IMR-90 (cell line): ENCODE measurements around the gene IQSEC1. TPM values are rescaled to one million over a fixed set of nuclear protein-coding genes. Genes with fewer than 3 reads are reported as not detected.
A peak's percentile ranks its signal among the peaks of the same experiment; 100 is the strongest.

Experiments
- ATAC-seq: fragments of 200-7000 bp; cut with Tn5 transposase; 2 replicates; pipeline ENCODE4 v1.9.1; 2020; ENCODE audit warnings: low read depth, mild to moderate bottlenecking, moderate library complexity
- BruUV-seq: library from RNA; stranded (reverse); fragments of 400-500 nt; replicated peaks from 2 replicates; lab custom pipeline; 2021; lab: Mats Ljungman, UMichigan
- CTCF ChIA-PET: fragments of 300-600 bp; formaldehyde crosslinking; extraction: SDS; loops from one replicate; lab custom pipeline; 2021; ENCODE audit warnings: antibody characterized with exemption; lab: Yijun Ruan, JAX
- POLR2A ChIA-PET: fragments of 300-600 bp; sonication (Branson Sonifier 250); formaldehyde crosslinking; loops from one replicate; lab custom pipeline; 2022; ENCODE audit warnings: antibody characterized with exemption; ENCODE audit not compliant: unreplicated experiment; lab: Charles Lee
- DNase-seq: peaks from one replicate; pipeline ENCODE4 v3.0.0; 2013
- H2AFZ ChIP-seq: replicated peaks from 2 replicates; pipeline ENCODE3; 2013; ENCODE audit warnings: low read length, mild to moderate bottlenecking; ENCODE audit not compliant: poor library complexity
- H2AK5ac ChIP-seq: 2 replicates; pipeline ENCODE4 v1.6.1; 2013; ENCODE audit warnings: low read depth, low read length, inconsistent platforms
- H2AK9ac ChIP-seq: replicated peaks from 2 replicates; pipeline ENCODE3; 2013; ENCODE audit warnings: mild to moderate bottlenecking, low read depth, low read length, moderate library complexity; ENCODE audit not compliant: poor library complexity
- H2BK120ac ChIP-seq: 2 replicates; pipeline ENCODE4 v1.6.1; 2013; ENCODE audit warnings: low read depth, low read length, inconsistent platforms
- H2BK15ac ChIP-seq: 3 replicates; pipeline ENCODE4 v1.6.1; 2013; ENCODE audit warnings: low read depth, low read length, inconsistent platforms
- H2BK20ac ChIP-seq: 2 replicates; pipeline ENCODE4 v1.6.1; 2013; ENCODE audit warnings: low read depth, mild to moderate bottlenecking, inconsistent platforms, low read length, moderate library complexity
- H2BK5ac ChIP-seq: 2 replicates; pipeline ENCODE4 v1.6.1; 2013; ENCODE audit warnings: mild to moderate bottlenecking, low read depth, low read length, inconsistent platforms; ENCODE audit not compliant: poor library complexity, severe bottlenecking
- H3K14ac ChIP-seq: replicated peaks from 2 replicates; pipeline ENCODE4 v1.6.1; 2013; ENCODE audit warnings: low read depth, low read length, inconsistent platforms
- H3K18ac ChIP-seq: 2 replicates; pipeline ENCODE4 v1.6.1; 2013; ENCODE audit warnings: low read depth, low read length, control low read depth
- H3K23ac ChIP-seq: 2 replicates; pipeline ENCODE4 v1.6.1; 2013; ENCODE audit warnings: low read depth, low read length, inconsistent platforms
- H3K27ac ChIP-seq: 2 replicates; pipeline ENCODE4 v1.5.1; 2013; ENCODE audit warnings: mild to moderate bottlenecking, control low read depth, low read length; ENCODE audit not compliant: insufficient read depth
- H3K27me3 ChIP-seq: 2 replicates; pipeline ENCODE4 v1.6.1; 2013; ENCODE audit warnings: low read length; ENCODE audit not compliant: control insufficient read depth, insufficient read depth
- H3K36me3 ChIP-seq: 2 replicates; pipeline ENCODE4 v1.6.1; 2013; ENCODE audit warnings: low read length, mixed read lengths; ENCODE audit not compliant: control insufficient read depth, insufficient read depth
- H3K4ac ChIP-seq: 2 replicates; pipeline ENCODE4 v1.6.1; 2013; ENCODE audit warnings: low read depth, low read length, inconsistent platforms
- H3K4me1 ChIP-seq: 2 replicates; pipeline ENCODE4 v1.6.1; 2013; ENCODE audit warnings: low read length, mixed read lengths; ENCODE audit not compliant: control insufficient read depth, insufficient read depth
- H3K4me2 ChIP-seq: 2 replicates; pipeline ENCODE4 v1.6.1; 2013; ENCODE audit warnings: low read depth, mild to moderate bottlenecking, control low read depth, low read length, moderate library complexity
- H3K4me3 ChIP-seq: 2 replicates; pipeline ENCODE4 v1.5.1; 2013; ENCODE audit warnings: low read depth, mild to moderate bottlenecking, control low read depth, low read length, moderate library complexity; ENCODE audit not compliant: insufficient read depth
- H3K56ac ChIP-seq: 2 replicates; pipeline ENCODE4 v1.6.1; 2013; ENCODE audit warnings: low read length, inconsistent platforms; ENCODE audit not compliant: insufficient read depth; ENCODE audit errors: extremely low read depth
- H3K79me1 ChIP-seq, 2 experiments: 2 replicates each; pipeline ENCODE4 v1.6.1; 2013; ENCODE audit warnings: low read length in 2 of 2, inconsistent platforms in 1 of 2, low read depth in 1 of 2
- H3K9ac ChIP-seq: 2 replicates; pipeline ENCODE4 v1.6.1; 2013; ENCODE audit warnings: low read depth, low read length, control low read depth
- H3K9me1 ChIP-seq: 2 replicates; pipeline ENCODE4 v1.6.1; 2013; ENCODE audit warnings: low read length, inconsistent platforms; ENCODE audit not compliant: insufficient read depth
- H3K9me3 ChIP-seq: 2 replicates; pipeline ENCODE4 v1.6.1; 2013; ENCODE audit warnings: low read length; ENCODE audit not compliant: control insufficient read depth, insufficient read depth
- H4K20me1 ChIP-seq: 2 replicates; pipeline ENCODE4 v1.6.1; 2013; ENCODE audit warnings: low read length, inconsistent platforms; ENCODE audit not compliant: insufficient read depth
- H4K5ac ChIP-seq: 2 replicates; pipeline ENCODE4 v1.6.1; 2013; ENCODE audit warnings: mild to moderate bottlenecking, low read depth, low read length, control low read depth
- H4K8ac ChIP-seq, 2 experiments: 2 replicates each; pipeline ENCODE4 v1.6.1; 2013; ENCODE audit warnings: low read depth in 2 of 2, low read length in 2 of 2, control low read depth in 1 of 2, inconsistent platforms in 1 of 2
- H4K91ac ChIP-seq: 2 replicates; pipeline ENCODE4 v1.6.1; 2013; ENCODE audit warnings: low read depth, low read length, inconsistent platforms; ENCODE audit not compliant: insufficient read depth
- CEBPB ChIP-seq: IDR thresholded peaks from 2 replicates; pipeline ENCODE4 v1.6.1; 2012; ENCODE audit warnings: low read depth, low read length, improper control_type of control experiment
- CTCF ChIP-seq: conservative IDR thresholded peaks from 2 replicates; pipeline ENCODE4 v1.5.1; 2012; ENCODE audit warnings: mild to moderate bottlenecking, low read depth, low read length, improper control_type of control experiment
- MXI1 ChIP-seq: IDR thresholded peaks from 2 replicates; pipeline ENCODE4 v1.6.1; 2012; ENCODE audit warnings: low read depth, mild to moderate bottlenecking, low read length, moderate library complexity, borderline replicate concordance
- WGBS, 2 experiments: methylation state at CpG; one replicate each; pipeline versions ENCODE4 v1.1.5 to v1.1.7; 2013; ENCODE audit warnings: missing lambda C conversion rate in 2 of 2; ENCODE audit not compliant: insufficient read length in 1 of 2; ENCODE audit errors: extremely low coverage in 2 of 2; 5-methylcytosine and 5-hydroxymethylcytosine counted together
- dilution Hi-C: fragments of 300-500 bp; cut with HindIII; formaldehyde crosslinking; loops from one replicate; pipeline ENCODE4 v1.14.3; 2018; ENCODE audit warnings: low sequenced_read_pairs; ENCODE audit not compliant: unreplicated experiment
- in situ Hi-C: fragments of 300-500 bp; cut with MboI; formaldehyde crosslinking; loops from 3 replicates; pipeline ENCODE4 v1.14.3; 2019; ENCODE audit warnings: low sequenced_read_pairs, inconsistent platforms, mixed read lengths
- intact Hi-C: fragments of 100-400 bp; cut with micrococcal nuclease; formaldehyde crosslinking; loops from 2 replicates; pipeline ENCODE4 v1.10.0; 2022
- polyA plus RNA-seq, 3 experiments: library from polyadenylated mRNA; depleted of rRNA; stranded (reverse); fragments of >200 nt; gene quantifications; 2 replicates each; pipeline ENCODE4 v1.2.3, GENCODE V29; 2012; ENCODE audit warnings: low replicate concordance in 1 of 3
- total RNA-seq: library from RNA; depleted of rRNA; stranded (reverse); fragments of >200 nt; gene quantifications from 2 replicates; pipeline ENCODE4 v1.2.3, GENCODE V29; 2012

The IQSEC1 gene
- total and polyA plus RNA-seq, 2 of the 4 experiments (the other 2 are of a cell fraction) = 5.9 to 11.9 TPM

GRCh38 chr3:13071695-13072094, 1.5 kb downstream of the IQSEC1 start:
- dilution Hi-C loops = no loop called here
- Histone ChIP-seq H3K9me1 (no peaks in the 10 kb centered on the region), H2AFZ (peak overlapping the region; percentile 21), H3K56ac (no peak overlapping the region), H3K14ac (no peak overlapping the region), H2BK5ac (no peak overlapping the region), H2AK9ac (no peak overlapping the region), H3K18ac (no peak overlapping the region), H3K9me3 (peaks cover 3% of the 10 kb centered on the region; the same call in 1 of the 2 replicates), H3K4ac (no peak overlapping the region), H3K4me2 (no peak overlapping the region), H3K23ac (no peak overlapping the region), H3K4me1 (no peaks in the 10 kb centered on the region), H3K27ac (no peak overlapping the region), H4K5ac (no peak overlapping the region), H2AK5ac (no peak overlapping the region), H3K4me3 (no peak overlapping the region), H2BK120ac (no peak overlapping the region), H2BK15ac (no peak overlapping the region), H3K27me3 (peaks cover 52% of the 10 kb centered on the region), H3K9ac (no peak overlapping the region), H4K20me1 (no peaks in the 10 kb centered on the region), H4K91ac (no peak overlapping the region), H4K8ac (no peak overlapping the region), H3K36me3 (no peaks in the 10 kb centered on the region), H3K79me1 (no peaks in the 10 kb centered on the region), H2BK20ac (no peak overlapping the region)
- no peak for ATAC-seq
- no peak for DNase-seq
- intact Hi-C loops = no loop called here
- no peak for TF ChIP-seq CTCF
- TF ChIP-seq MXI1 = no peak
- no peak for TF ChIP-seq CEBPB
- CTCF ChIA-PET = no interaction called here
- in situ Hi-C loops = no loop called here
- BruUV-seq = no TSS peak
- POLR2A ChIA-PET = no interaction called here
- WGBS, 2 experiments = 82% methylated on average over 4 of the region's 13 CpGs; no CpG with 5 or more reads in 1 of the 2 experiments
